HEK293 (cell line): ENCODE results near the gene AKAP11.
A peak's percentile ranks its signal among the peaks of the same experiment; 100 is the strongest.

ENCODE experiments used
- CTCF ChIA-PET: fragments of 350-600 bp; formaldehyde crosslinking; extraction: SDS; loops from one replicate; lab custom pipeline; 2021; ENCODE audit warnings: antibody characterized with exemption; lab: Yijun Ruan, JAX
- POLR2A ChIA-PET: fragments of 300-600 bp; formaldehyde crosslinking; extraction: SDS; loops from one replicate; lab custom pipeline; 2020; ENCODE audit warnings: antibody characterized with exemption, inconsistent platforms; lab: Yijun Ruan, JAX
- H3K27ac ChIP-seq: fragments of 200-500 bp; sonication (Bioruptor generic); 2 replicates; pipeline ENCODE4 v1.5.1; 2014; ENCODE audit warnings: low read depth, low read length, control low read depth, inconsistent platforms; ENCODE audit errors: extremely low read depth
- H3K36me3 ChIP-seq, 2 experiments: fragments of 200-500 bp in 1 of 2; sonication (Bioruptor generic) in 1 of 2; 1 replicate in 1 of 2; 2 replicates in 1 of 2; pipeline ENCODE4 v1.5.1; 2014 to 2017; ENCODE audit warnings: inconsistent platforms in 2 of 2, low read length in 2 of 2; ENCODE audit not compliant: control insufficient read depth in 2 of 2, insufficient read depth in 1 of 2
- H3K4me1 ChIP-seq: fragments of 200-500 bp; sonication (Bioruptor generic); 2 replicates; pipeline ENCODE4 v1.5.1; 2014; ENCODE audit warnings: mild to moderate bottlenecking, low read length, inconsistent platforms; ENCODE audit not compliant: control insufficient read depth, insufficient read depth
- H3K4me3 ChIP-seq: 2 replicates; pipeline ENCODE4 v1.5.1; 2011; ENCODE audit warnings: low read depth, mild to moderate bottlenecking, control low read depth, low read length, moderate library complexity
- H3K9me3 ChIP-seq: fragments of 200-500 bp; sonication (Bioruptor generic); 2 replicates; pipeline ENCODE4 v1.5.1; 2014; ENCODE audit warnings: low read depth, low read length, inconsistent platforms; ENCODE audit not compliant: control insufficient read depth, insufficient read depth
- GFI1B ChIP-seq: fragments of 450-650 bp; formaldehyde crosslinking; IDR thresholded peaks from 2 replicates; pipeline ENCODE4 v1.5.1; 2016; ENCODE audit warnings: missing biosample characterization, missing genetic modification characterization
- HOXC10 ChIP-seq: sonication (generic); formaldehyde crosslinking; IDR thresholded peaks from 2 replicates; pipeline ENCODE4 v1.8.1; 2023; ENCODE audit warnings: mild to moderate bottlenecking, missing genetic modification reagents
- REPIN1 ChIP-seq: fragments of 450-650 bp; formaldehyde crosslinking; IDR thresholded peaks from 2 replicates; pipeline ENCODE4 v1.5.1; 2017; ENCODE audit warnings: missing biosample characterization, missing genetic modification characterization, low read depth
- ZFP41 ChIP-seq: fragments of 450-650 bp; formaldehyde crosslinking; IDR thresholded peaks from 2 replicates; pipeline ENCODE4 v1.5.1; 2016; ENCODE audit warnings: missing biosample characterization, missing genetic modification characterization, borderline replicate concordance
- ZIC2 ChIP-seq: fragments of 450-650 bp; formaldehyde crosslinking; IDR thresholded peaks from 2 replicates; pipeline ENCODE4 v1.5.1; 2016; ENCODE audit warnings: missing biosample characterization, missing genetic modification characterization
- ZNF184 ChIP-seq: fragments of 450-650 bp; IDR thresholded peaks from 2 replicates; pipeline ENCODE4 v1.5.1; 2018; ENCODE audit warnings: missing biosample characterization, mild to moderate bottlenecking, missing genetic modification characterization
- ZNF214 ChIP-seq: fragments of 450-650 bp; formaldehyde crosslinking; IDR thresholded peaks from 2 replicates; pipeline ENCODE4 v1.5.1; 2017; ENCODE audit warnings: missing biosample characterization, mild to moderate bottlenecking, missing genetic modification characterization, borderline replicate concordance
- ZNF280D ChIP-seq: fragments of 450-650 bp; formaldehyde crosslinking; IDR thresholded peaks from 2 replicates; pipeline ENCODE4 v1.5.1; 2016; ENCODE audit warnings: missing biosample characterization, missing genetic modification characterization
- ZNF341 ChIP-seq: fragments of 450-650 bp; formaldehyde crosslinking; IDR thresholded peaks from 2 replicates; pipeline ENCODE4; 2016; ENCODE audit warnings: low read depth, missing biosample characterization, missing genetic modification characterization
- ZNF354C ChIP-seq: fragments of 450-650 bp; formaldehyde crosslinking; IDR thresholded peaks from 2 replicates; pipeline ENCODE4 v1.5.1; 2016; ENCODE audit warnings: missing biosample characterization, missing genetic modification characterization, low read depth, borderline replicate concordance
- ZNF366 ChIP-seq: fragments of 450-650 bp; formaldehyde crosslinking; conservative IDR thresholded peaks from 2 replicates; pipeline ENCODE4 v1.5.1; 2016; ENCODE audit warnings: missing biosample characterization, missing genetic modification characterization
- ZNF416 ChIP-seq: fragments of 450-650 bp; formaldehyde crosslinking; IDR thresholded peaks from 2 replicates; pipeline ENCODE4 v1.5.1; 2016; ENCODE audit warnings: missing biosample characterization, missing genetic modification characterization
- ZNF423 ChIP-seq: fragments of 450-650 bp; formaldehyde crosslinking; IDR thresholded peaks from 2 replicates; pipeline ENCODE4 v1.5.1; 2016; ENCODE audit warnings: missing biosample characterization, missing genetic modification characterization
- ZNF449 ChIP-seq: fragments of 450-650 bp; formaldehyde crosslinking; IDR thresholded peaks from 2 replicates; pipeline ENCODE4 v1.5.1; 2017; ENCODE audit warnings: missing biosample characterization, mild to moderate bottlenecking, missing genetic modification characterization, moderate library complexity
- ZNF501 ChIP-seq: fragments of 450-650 bp; formaldehyde crosslinking; IDR thresholded peaks from 2 replicates; pipeline ENCODE4 v1.5.1; 2016; ENCODE audit warnings: missing biosample characterization, missing genetic modification characterization
- ZNF558 ChIP-seq: fragments of 450-650 bp; formaldehyde crosslinking; IDR thresholded peaks from 2 replicates; pipeline ENCODE4 v1.5.1; 2016; ENCODE audit warnings: missing biosample characterization, missing genetic modification characterization
- ZNF571 ChIP-seq: fragments of 450-650 bp; formaldehyde crosslinking; IDR thresholded peaks from 2 replicates; pipeline ENCODE4 v1.5.0; 2017; ENCODE audit warnings: missing biosample characterization, missing genetic modification characterization
- ZNF585B ChIP-seq: fragments of 450-650 bp; formaldehyde crosslinking; IDR thresholded peaks from 2 replicates; pipeline ENCODE4 v1.5.1; 2016; ENCODE audit warnings: missing biosample characterization, missing genetic modification characterization
- ZNF670 ChIP-seq: fragments of 450-650 bp; formaldehyde crosslinking; IDR thresholded peaks from 2 replicates; pipeline ENCODE4 v1.5.1; 2016; ENCODE audit warnings: missing biosample characterization, missing genetic modification characterization, low read depth
- ZNF701 ChIP-seq: fragments of 450-650 bp; formaldehyde crosslinking; IDR thresholded peaks from 2 replicates; pipeline ENCODE4 v1.5.1; 2016; ENCODE audit warnings: missing biosample characterization, missing genetic modification characterization
- ZNF76 ChIP-seq: fragments of 450-650 bp; formaldehyde crosslinking; IDR thresholded peaks from 2 replicates; pipeline ENCODE4; 2016; ENCODE audit warnings: low read depth, missing biosample characterization, missing genetic modification characterization, borderline replicate concordance
- ZNF777 ChIP-seq: fragments of 450-650 bp; formaldehyde crosslinking; IDR thresholded peaks from 2 replicates; pipeline ENCODE4 v1.5.1; 2017; ENCODE audit warnings: missing biosample characterization, missing genetic modification characterization, borderline replicate concordance
- ZNF792 ChIP-seq: fragments of 450-650 bp; formaldehyde crosslinking; IDR thresholded peaks from 2 replicates; pipeline ENCODE4 v1.5.1; 2016; ENCODE audit warnings: missing biosample characterization, missing genetic modification characterization
- ZSCAN5A ChIP-seq: fragments of 450-650 bp; formaldehyde crosslinking; IDR thresholded peaks from 2 replicates; pipeline ENCODE4 v1.5.1; 2016; ENCODE audit warnings: missing biosample characterization, missing genetic modification characterization
- TF ChIP-seq, protein P1 (sequence below): fragments of 450-650 bp; formaldehyde crosslinking; IDR thresholded peaks from 2 replicates; pipeline ENCODE4 v1.5.1; 2016; ENCODE audit warnings: missing biosample characterization, missing genetic modification characterization, low read depth
- TF ChIP-seq, protein P2 (sequence below): fragments of 450-650 bp; formaldehyde crosslinking; IDR thresholded peaks from 2 replicates; pipeline ENCODE4 v1.5.1; 2016; ENCODE audit warnings: missing biosample characterization, missing genetic modification characterization, borderline replicate concordance

AKAP11 gene

DNA sequence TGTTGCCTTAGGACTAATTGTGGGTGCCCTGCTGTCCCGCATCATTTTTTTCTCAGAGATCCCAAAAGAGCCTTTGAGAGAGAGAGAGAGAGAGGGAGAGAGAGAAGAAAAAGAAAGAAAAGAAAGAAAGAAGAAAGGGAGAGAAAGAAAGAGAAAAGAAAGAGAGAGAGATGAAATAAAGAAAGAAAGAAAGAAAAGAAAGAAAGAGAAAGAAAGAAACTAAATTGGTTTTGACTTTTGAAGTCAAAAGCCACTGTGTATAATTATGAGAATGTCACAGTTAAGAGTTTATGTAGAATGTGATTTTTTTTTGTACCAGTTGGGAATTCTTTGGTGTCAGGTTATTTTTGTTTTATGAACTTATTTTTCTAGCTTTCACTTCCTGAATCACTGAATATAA, 43.4 kb upstream of the AKAP11 start (continued):
- TF ChIP-seq ZFP41 (tag by site-specific recombination), result no peak
- TF ChIP-seq, protein P1, sequence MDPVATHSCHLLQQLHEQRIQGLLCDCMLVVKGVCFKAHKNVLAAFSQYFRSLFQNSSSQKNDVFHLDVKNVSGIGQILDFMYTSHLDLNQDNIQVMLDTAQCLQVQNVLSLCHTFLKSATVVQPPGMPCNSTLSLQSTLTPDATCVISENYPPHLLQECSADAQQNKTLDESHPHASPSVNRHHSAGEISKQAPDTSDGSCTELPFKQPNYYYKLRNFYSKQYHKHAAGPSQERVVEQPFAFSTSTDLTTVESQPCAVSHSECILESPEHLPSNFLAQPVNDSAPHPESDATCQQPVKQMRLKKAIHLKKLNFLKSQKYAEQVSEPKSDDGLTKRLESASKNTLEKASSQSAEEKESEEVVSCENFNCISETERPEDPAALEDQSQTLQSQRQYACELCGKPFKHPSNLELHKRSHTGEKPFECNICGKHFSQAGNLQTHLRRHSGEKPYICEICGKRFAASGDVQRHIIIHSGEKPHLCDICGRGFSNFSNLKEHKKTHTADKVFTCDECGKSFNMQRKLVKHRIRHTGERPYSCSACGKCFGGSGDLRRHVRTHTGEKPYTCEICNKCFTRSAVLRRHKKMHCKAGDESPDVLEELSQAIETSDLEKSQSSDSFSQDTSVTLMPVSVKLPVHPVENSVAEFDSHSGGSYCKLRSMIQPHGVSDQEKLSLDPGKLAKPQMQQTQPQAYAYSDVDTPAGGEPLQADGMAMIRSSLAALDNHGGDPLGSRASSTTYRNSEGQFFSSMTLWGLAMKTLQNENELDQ (tag by site-specific recombination), result no peak
- TF ChIP-seq ZNF792 (tag by site-specific recombination), result no peak
- TF ChIP-seq ZNF501 (tag by site-specific recombination), result no peak
- no peak for TF ChIP-seq ZNF777 (tag by site-specific recombination)
- peak; percentile 62 for TF ChIP-seq ZNF366 (tag by site-specific recombination)
- TF ChIP-seq, protein P2, sequence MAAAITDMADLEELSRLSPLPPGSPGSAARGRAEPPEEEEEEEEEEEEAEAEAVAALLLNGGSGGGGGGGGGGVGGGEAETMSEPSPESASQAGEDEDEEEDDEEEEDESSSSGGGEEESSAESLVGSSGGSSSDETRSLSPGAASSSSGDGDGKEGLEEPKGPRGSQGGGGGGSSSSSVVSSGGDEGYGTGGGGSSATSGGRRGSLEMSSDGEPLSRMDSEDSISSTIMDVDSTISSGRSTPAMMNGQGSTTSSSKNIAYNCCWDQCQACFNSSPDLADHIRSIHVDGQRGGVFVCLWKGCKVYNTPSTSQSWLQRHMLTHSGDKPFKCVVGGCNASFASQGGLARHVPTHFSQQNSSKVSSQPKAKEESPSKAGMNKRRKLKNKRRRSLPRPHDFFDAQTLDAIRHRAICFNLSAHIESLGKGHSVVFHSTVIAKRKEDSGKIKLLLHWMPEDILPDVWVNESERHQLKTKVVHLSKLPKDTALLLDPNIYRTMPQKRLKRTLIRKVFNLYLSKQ (tag by site-specific recombination), result no peak

DNA sequence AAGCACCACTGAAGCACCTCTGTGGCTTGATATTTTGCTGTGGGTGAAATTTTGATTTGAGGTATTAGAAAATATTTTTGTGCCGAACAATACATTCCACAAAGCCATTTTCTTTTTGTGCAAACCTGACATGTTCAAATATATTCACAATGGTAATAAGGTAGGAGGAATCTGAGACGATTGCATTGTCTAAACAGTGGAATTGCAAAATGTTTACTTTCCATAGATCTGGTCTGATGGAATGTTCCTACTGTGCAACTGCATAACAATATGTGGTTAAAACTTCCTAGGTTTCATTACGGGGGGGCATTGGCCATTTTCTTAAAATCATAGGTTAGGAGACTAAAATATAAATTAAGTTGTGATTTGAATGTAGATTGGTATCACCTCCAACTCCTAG, 42.7 kb upstream of the AKAP11 start:
- H3K4me1 ChIP-seq, result no peaks in the 10 kb centered on the region
- no peaks in the 10 kb centered on the region for H3K9me3 ChIP-seq
- ChIA-PET POLR2A (no interaction called here), CTCF (no interaction called here)
- no peak overlapping the region for H3K4me3 ChIP-seq
- no peaks in the 10 kb centered on the region; a peak in 2 of 3 replicates for H3K36me3 ChIP-seq
- no peak for TF ChIP-seq ZNF76 (tag by site-specific recombination)
- no peak for TF ChIP-seq ZNF670 (tag by site-specific recombination)
- no peak for TF ChIP-seq ZNF214 (tag by site-specific recombination)
- TF ChIP-seq ZIC2, result no peak
- TF ChIP-seq ZNF341 (tag by site-specific recombination), result no peak
- TF ChIP-seq ZSCAN5A (tag by site-specific recombination), result no peak
- no peak for TF ChIP-seq ZNF585B
- no peak for TF ChIP-seq GFI1B
- TF ChIP-seq ZNF184, result no peak
- no peak for TF ChIP-seq ZNF558 (tag by site-specific recombination)
- TF ChIP-seq ZNF701 (tag by site-specific recombination), result no peak
- TF ChIP-seq ZNF354C (tag by site-specific recombination), result no peak
- no peak for TF ChIP-seq HOXC10 (CRISPR knock-in tag)
- TF ChIP-seq ZNF571, result no peak
- H3K27ac ChIP-seq, result no peak overlapping the region

DNA sequence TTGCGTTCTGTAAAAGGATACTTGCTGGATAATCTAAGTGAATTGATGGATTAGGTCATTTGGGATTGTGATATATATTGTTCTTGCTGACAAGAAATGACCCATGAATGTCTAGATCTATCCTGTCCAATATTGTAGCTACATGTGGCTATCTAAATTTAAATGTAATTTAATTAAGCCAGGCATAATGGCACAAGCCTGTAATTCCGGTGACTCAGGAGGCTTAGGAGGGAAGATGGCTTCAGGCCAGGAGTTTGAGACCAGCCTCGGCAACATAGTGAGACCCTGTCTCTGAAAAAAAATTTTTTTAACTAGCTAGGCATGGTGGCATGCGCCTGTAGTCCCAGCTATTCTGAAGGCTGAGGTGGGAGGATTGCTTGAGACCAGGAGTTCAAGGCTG, 39.3 kb upstream of the AKAP11 start:
- Histone ChIP-seq H3K27ac (no peak overlapping the region), H3K4me1 (no peaks in the 10 kb centered on the region), H3K9me3 (no peaks in the 10 kb centered on the region), H3K4me3 (no peak overlapping the region), H3K36me3 (no peaks in the 10 kb centered on the region; a peak in 2 of 3 replicates)
- TF ChIP-seq ZNF449, result no peak
- TF ChIP-seq ZNF280D, result no peak
- no peak for TF ChIP-seq ZNF416 (tag by site-specific recombination)
- no peak for TF ChIP-seq ZNF423 (tag by site-specific recombination)
- no peak for TF ChIP-seq REPIN1 (tag by site-specific recombination)
- ChIA-PET POLR2A (no interaction called here), CTCF (no interaction called here)
